Right cardiac atrium (tissue), 5 donors: Measurements from ENCODE around the gene LMOD1. TPM values are rescaled to one million over a fixed set of nuclear protein-coding genes. Genes with fewer than 3 reads are reported as not detected.
"Not testable (repeated sequence)": the region's sequence is repeated elsewhere in the genome, so short reads cannot be mapped to it uniquely, and the experiment has no call there.

Source experiments
- ATAC-seq, 2 donors: fragments of 200-7000 bp; cut with Tn5 transposase; one replicate each; pipeline versions ENCODE4 v1.8.0 to v1.9.1; 2020; ENCODE audit warnings: moderate library complexity in 2 of 2, mild to moderate bottlenecking in 1 of 2
- DNase-seq, 3 donors: peaks; one replicate each; pipeline ENCODE4 v3.0.0-alpha.2; 2020
- H3K27ac ChIP-seq: one replicate; pipeline ENCODE4 v1.5.1; 2013; ENCODE audit warnings: mild to moderate bottlenecking, low read length, control low read depth, moderate library complexity
- H3K27me3 ChIP-seq: one replicate; pipeline ENCODE4 v1.6.1; 2013; ENCODE audit not compliant: control insufficient read depth, insufficient read depth
- H3K4me1 ChIP-seq: one replicate; pipeline ENCODE4 v1.6.1; 2013; ENCODE audit warnings: low read length; ENCODE audit not compliant: control insufficient read depth, insufficient read depth
- H3K4me3 ChIP-seq: one replicate; pipeline ENCODE4 v1.5.1; 2013; ENCODE audit warnings: low read length, control low read depth
- H3K9me3 ChIP-seq: one replicate; pipeline ENCODE4 v1.6.1; 2013; ENCODE audit warnings: low read length; ENCODE audit not compliant: control insufficient read depth
- WGBS: extraction: QIAGEN DNeasy Blood & Tissue Kit; methylation state at CpG from one replicate; pipeline ENCODE4 v1.1.7; 2013; 5-methylcytosine and 5-hydroxymethylcytosine counted together
- intact Hi-C, 4 donors: fragments of 100-400 bp; cut with DNase I; formaldehyde crosslinking; loops; one replicate each; pipeline versions ENCODE4 v1.11.0 to v1.14.0; 2022 to 2023
- polyA plus RNA-seq: library from polyadenylated mRNA; stranded (reverse); fragments of 200-250 nt; gene quantifications from one replicate; pipeline ENCODE4 v1.2.3, GENCODE V29; 2013
- total RNA-seq, 4 donors: library from RNA; stranded (reverse); fragmentation: NEBNext Ultra II Directional; extraction: Animal tissue kit (Norgen Biotek cat#: 25700); gene quantifications; one replicate each; pipeline ENCODE4 v1.2.1, GENCODE V29; 2021
- donor health status: healthy with polysubstance abuse.
- donor health status: DM: no; HTN: yes; CAD: no.
- donor health status: DM: no; HTN: no; CAD: no.
- donor health status: DM: no; HTN: yes; CAD: no; lungs with severe emphysema.
- donor health status: DM: yes; HTN: yes; CAD: no.

LMOD1 gene
- total and polyA plus RNA-seq, 5 donors, result 22.0 to 40.6 (median 33.7) TPM

- no peak overlapping the region for H3K27ac ChIP-seq
- H3K4me3 ChIP-seq, result no peak overlapping the region
- H3K4me1 ChIP-seq, result peaks cover 5% of the 10 kb centered on the region
- intact Hi-C loops, result loop anchor here in 1 of 4 donors (5.0 kb wide), 1 partner anchor 45 kb away; no protein-coding TSS in a partner anchor
- ATAC-seq (no peak), DNase-seq (no peak)
- WGBS, result 56% methylated on average over 3 of the region's 3 CpGs
- H3K27me3 ChIP-seq, result no peaks in the 10 kb centered on the region
- no peaks in the 10 kb centered on the region for H3K9me3 ChIP-seq
Measured at GRCh38 chr1:201947697-201948008, 1.3 kb upstream of the LMOD1 start.

- no peaks in the 10 kb centered on the region for H3K27me3 ChIP-seq
- 20% methylated on average over 10 of the region's 10 CpGs for WGBS
- DNase-seq, result no peak
- H3K4me1 ChIP-seq, result peaks cover 5% of the 10 kb centered on the region
- H3K9me3 ChIP-seq, result no peaks in the 10 kb centered on the region
- H3K4me3 ChIP-seq, result peak overlapping the region; percentile 78
- H3K27ac ChIP-seq, result peak overlapping the region; percentile 81
- peak in 1 of 2 donors; percentile 6 for ATAC-seq
- intact Hi-C loops, result loop anchor here in 1 of 4 donors (5.0 kb wide), 1 partner anchor 44 kb away; no protein-coding TSS in a partner anchor
Measured at GRCh38 chr1:201945863-201946223, 505 bp downstream of the LMOD1 start.

GRCh38 chr1:201945157-201945556, 1.2 kb downstream of the LMOD1 start:
- Histone ChIP-seq H3K27me3 (no peaks in the 10 kb centered on the region), H3K27ac (peak overlapping the region; percentile 28), H3K9me3 (no peaks in the 10 kb centered on the region), H3K4me1 (peaks cover 5% of the 10 kb centered on the region), H3K4me3 (peak overlapping the region; percentile 78)
- intact Hi-C loops, result loop anchor here in 1 of 4 donors (5.0 kb wide), 1 partner anchor 43 kb away; no protein-coding TSS in a partner anchor
- WGBS, result 38% methylated on average over 4 of the region's 4 CpGs
- DNase-seq (peak in 1 of 3 donors; percentile 45), ATAC-seq (peak in 1 of 2 donors; percentile 40)

- ATAC-seq, result no peak
- no peaks in the 10 kb centered on the region for H3K27me3 ChIP-seq
- peaks cover 5% of the 10 kb centered on the region for H3K4me1 ChIP-seq
- peak overlapping the region; percentile 78 for H3K4me3 ChIP-seq
- H3K27ac ChIP-seq, result no peak overlapping the region
- intact Hi-C loops, result loop anchor here in 1 of 4 donors (5.0 kb wide), 1 partner anchor 42 kb away; no protein-coding TSS in a partner anchor
- DNase-seq, result no peak
- 58% methylated on average over 3 of the region's 3 CpGs for WGBS
- H3K9me3 ChIP-seq, result no peaks in the 10 kb centered on the region
Measured at GRCh38 chr1:201944639-201945038, 1.7 kb downstream of the LMOD1 start.

- peak overlapping the region; percentile 16 for H3K27ac ChIP-seq
- DNase-seq, result no peak
- H3K9me3 ChIP-seq, result no peaks in the 10 kb centered on the region
- 84% methylated on average over 6 of the region's 6 CpGs for WGBS
- intact Hi-C loops, result no loop called here
- H3K4me1 ChIP-seq, result peaks cover 8% of the 10 kb centered on the region
- ATAC-seq, result no peak
- peak overlapping the region; percentile 78 for H3K4me3 ChIP-seq
- no peaks in the 10 kb centered on the region for H3K27me3 ChIP-seq
Measured at GRCh38 chr1:201944002-201944401, 2.3 kb downstream of the LMOD1 start.

- 87% methylated on average over 1 of the region's 1 CpG for WGBS
- Histone ChIP-seq H3K4me1 (peaks cover 12% of the 10 kb centered on the region), H3K4me3 (peak overlapping the region; percentile 3), H3K27ac (no peak overlapping the region), H3K9me3 (no peaks in the 10 kb centered on the region), H3K27me3 (no peaks in the 10 kb centered on the region)
- ATAC-seq, result no peak
- intact Hi-C loops, result no loop called here
- no peak for DNase-seq
Measured at GRCh38 chr1:201942129-201942495, 4.2 kb downstream of the LMOD1 start.

- intact Hi-C loops, result no loop called here
Measured at GRCh38 chr1:201941420-201942128, 4.8 kb downstream of the LMOD1 start.

GRCh38 chr1:201940316-201940715, 6.0 kb downstream of the LMOD1 start:
- ATAC-seq, intact Hi-C loops, H3K4me3 ChIP-seq, H3K9me3 ChIP-seq, H3K27me3 ChIP-seq, H3K27ac ChIP-seq: not testable (repeated sequence)
- peak in 1 of 3 donors; percentile 55 for DNase-seq
- 94% methylated on average over 10 of the region's 10 CpGs for WGBS
- H3K4me1 ChIP-seq, result peaks cover 12% of the 10 kb centered on the region

More at GRCh38 chr1:201941420-201942128, 4.8 kb downstream of the LMOD1 start:
- H3K4me3 ChIP-seq, result peak overlapping the region; percentile 3
- 45% methylated on average over 18 of the region's 18 CpGs for WGBS
- ATAC-seq (peak in 1 of 2 donors; percentile 6), DNase-seq (no peak)
- peaks cover 12% of the 10 kb centered on the region for H3K4me1 ChIP-seq
- H3K27me3 ChIP-seq, result no peaks in the 10 kb centered on the region
- H3K9me3 ChIP-seq, result no peaks in the 10 kb centered on the region
- H3K27ac ChIP-seq, result peak overlapping the region; percentile 40

GRCh38 chr1:201939574-201939973, 6.8 kb downstream of the LMOD1 start:
- WGBS, result 55% methylated on average over 5 of the region's 5 CpGs
- DNase-seq (no peak), ATAC-seq (no peak)
- Histone ChIP-seq H3K27ac (peak overlapping the region; percentile 36), H3K4me1 (peaks cover 12% of the 10 kb centered on the region), H3K9me3 (no peaks in the 10 kb centered on the region), H3K27me3 (no peaks in the 10 kb centered on the region), H3K4me3 (no peak overlapping the region)
- intact Hi-C loops, result no loop called here

- WGBS, result 45% methylated on average over 4 of the region's 4 CpGs
Measured at GRCh38 chr1:201939148-201939547, 7.2 kb downstream of the LMOD1 start.

GRCh38 chr1:201938440-201939035, 7.8 kb downstream of the LMOD1 start:
- peak; percentile 38 to 63 for ATAC-seq
- H3K27me3 ChIP-seq, result no peaks in the 10 kb centered on the region
- H3K4me1 ChIP-seq, result peaks cover 12% of the 10 kb centered on the region
- intact Hi-C loops, result no loop called here
- no peaks in the 10 kb centered on the region for H3K9me3 ChIP-seq
- H3K4me3 ChIP-seq, result no peak overlapping the region
- H3K27ac ChIP-seq, result peak overlapping the region; percentile 80
- no peak for DNase-seq
- WGBS, result 36% methylated on average over 4 of the region's 4 CpGs

More at GRCh38 chr1:201939148-201939547, 7.2 kb downstream of the LMOD1 start:
- no peaks in the 10 kb centered on the region for H3K9me3 ChIP-seq
- ATAC-seq (no peak), DNase-seq (no peak)
- H3K4me3 ChIP-seq, result no peak overlapping the region
- intact Hi-C loops, result no loop called here
- no peaks in the 10 kb centered on the region for H3K27me3 ChIP-seq
- peak overlapping the region; percentile 36 for H3K27ac ChIP-seq
- H3K4me1 ChIP-seq, result peaks cover 11% of the 10 kb centered on the region
